ENCODE results near the gene SPATA24. TPM values are rescaled to one million over a fixed set of nuclear protein-coding genes. Genes with fewer than 3 reads are reported as not detected.
"Not testable (repeated sequence)": the region's sequence is repeated elsewhere in the genome, so short reads cannot be mapped to it uniquely, and the experiment has no call there.

Gene SPATA24
- total and polyA plus RNA-seq, 2 experiments from 2014 or later, result 16.0 to 20.6 TPM

GRCh38 chr5:139354186-139354585 is 49.7 kb downstream of the SPATA24 start (continued):
- TF ChIP-seq CTCF (conservative IDR thresholded peaks at IDR 0.05; ENCODE audit: low read depth in 2 of 2) (no peak), ZNF114 (CRISPR knock-in tag; IDR thresholded peaks at IDR 0.05) (no peak)

- not testable (repeated sequence) for H3K9me2 ChIP-seq (ENCODE audit: insufficient read depth); H3K4me3 ChIP-seq; H3K27ac Mint-ChIP-seq; H3K27me3 ChIP-seq (ENCODE audit: insufficient read depth); DNase-seq (ENCODE audit: low spot score); H3K27me3 Mint-ChIP-seq (ENCODE audit: insufficient read depth, low read depth, poor library complexity); H3K4me2 ChIP-seq; H3K4me3 Mint-ChIP-seq; H3K4me1 ChIP-seq (ENCODE audit: insufficient read depth); H3F3A ChIP-seq (replicated peaks; ENCODE audit: low read depth); H2AFZ ChIP-seq; H3K27ac ChIP-seq (ENCODE audit: low read depth); ATAC-seq; H3K9me3 Mint-ChIP-seq
- peaks cover 71% of the 10 kb centered on the region for H4K20me1 ChIP-seq (replicated peaks; ENCODE audit: insufficient read depth)
- Mint-ChIP-seq H3K36me3 (ENCODE audit: low read depth) (peaks cover 42% of the 10 kb centered on the region), H3K4me1 (peaks cover 13% of the 10 kb centered on the region; the same call in 2 of the 3 replicates)
- peaks cover 100% of the 10 kb centered on the region for H3K79me2 ChIP-seq (replicated peaks; ENCODE audit: insufficient read depth)
- peaks cover 15% of the 10 kb centered on the region for H3K36me3 ChIP-seq (ENCODE audit: insufficient read depth)
Measured at GRCh38 chr5:139347863-139348262, 56.0 kb downstream of the SPATA24 start.

Small RNAs within 50 kb of the gene (small RNA-seq; reads per million reads assigned to genes)
- 0.90 reads per million, percentile 58 among the genes with 10 or more reads in this experiment for gene RNU5B-4P (ENCODE audit: low replicate concordance)

Other genes starting within 250 kb of the SPATA24 start
- gene SIL1, start 205.7 kb downstream of the SPATA24 start, total RNA-seq (2014; rRNA removed; shearing (Covaris generic)), result 5.9 and 11.5 TPM in 2 replicates
- 5.5 and 6.7 TPM in 2 replicates for gene SIL1, start 205.7 kb downstream of the SPATA24 start, polyA plus RNA-seq (2016; fragmentation: Nextera tagmentation; extraction: Ambion mirVana)
- 506 and 546 TPM in 2 replicates for gene MATR3, start 110.3 kb downstream of the SPATA24 start, total RNA-seq (2014; rRNA removed; shearing (Covaris generic))
- 226 and 278 TPM in 2 replicates for gene MATR3, start 110.3 kb downstream of the SPATA24 start, polyA plus RNA-seq (2016; fragmentation: Nextera tagmentation; extraction: Ambion mirVana)
- gene PAIP2, start 62.2 kb downstream of the SPATA24 start, total RNA-seq (2014; rRNA removed; shearing (Covaris generic)), result 132 and 148 TPM in 2 replicates
- gene PAIP2, start 62.2 kb downstream of the SPATA24 start, polyA plus RNA-seq (2016; fragmentation: Nextera tagmentation; extraction: Ambion mirVana), result 226 and 277 TPM in 2 replicates
- gene SLC23A1, start 20.8 kb downstream of the SPATA24 start, total RNA-seq (2014; rRNA removed; shearing (Covaris generic)), result not detected in 2 replicates
- gene SLC23A1, start 20.8 kb downstream of the SPATA24 start, polyA plus RNA-seq (2016; fragmentation: Nextera tagmentation; extraction: Ambion mirVana), result 0.16 and 0.29 TPM in 2 replicates
- gene MZB1, start 14.2 kb downstream of the SPATA24 start, total RNA-seq (2014; rRNA removed; shearing (Covaris generic)), result 1.6 TPM in 1 of 2 replicates, not detected in the other
- 0.52 and 0.71 TPM in 2 replicates for gene MZB1, start 14.2 kb downstream of the SPATA24 start, polyA plus RNA-seq (2016; fragmentation: Nextera tagmentation; extraction: Ambion mirVana)
- 2.7 and 3.1 TPM in 2 replicates for gene PROB1, start 9.0 kb downstream of the SPATA24 start, total RNA-seq (2014; rRNA removed; shearing (Covaris generic))
- 0.54 and 0.73 TPM in 2 replicates for gene PROB1, start 9.0 kb downstream of the SPATA24 start, polyA plus RNA-seq (2016; fragmentation: Nextera tagmentation; extraction: Ambion mirVana)
- 14.2 and 18.9 TPM in 2 replicates for gene DNAJC18, start 35.4 kb upstream of the SPATA24 start, total RNA-seq (2014; rRNA removed; shearing (Covaris generic))
- 13.4 and 15.1 TPM in 2 replicates for gene DNAJC18, start 35.4 kb upstream of the SPATA24 start, polyA plus RNA-seq (2016; fragmentation: Nextera tagmentation; extraction: Ambion mirVana)
- gene ECSCR, start 58.7 kb upstream of the SPATA24 start, total RNA-seq (2014; rRNA removed; shearing (Covaris generic)), result 1.2 and 2.2 TPM in 2 replicates
- gene ECSCR, start 58.7 kb upstream of the SPATA24 start, polyA plus RNA-seq (2016; fragmentation: Nextera tagmentation; extraction: Ambion mirVana), result 2.5 and 2.6 TPM in 2 replicates
- not detected in 2 replicates for gene SMIM33, start 66.9 kb upstream of the SPATA24 start, total RNA-seq (2014; rRNA removed; shearing (Covaris generic))
- gene SMIM33, start 66.9 kb upstream of the SPATA24 start, polyA plus RNA-seq (2016; fragmentation: Nextera tagmentation; extraction: Ambion mirVana), result not detected in 2 replicates
- gene STING1, start 78.7 kb upstream of the SPATA24 start, total RNA-seq (2014; rRNA removed; shearing (Covaris generic)), result 0.39 TPM in 1 of 2 replicates, not detected in the other
- gene STING1, start 78.7 kb upstream of the SPATA24 start, polyA plus RNA-seq (2016; fragmentation: Nextera tagmentation; extraction: Ambion mirVana), result 0.30 and 0.66 TPM in 2 replicates
- gene UBE2D2, start 157.2 kb upstream of the SPATA24 start, total RNA-seq (2014; rRNA removed; shearing (Covaris generic)), result 101 and 120 TPM in 2 replicates
- gene UBE2D2, start 157.2 kb upstream of the SPATA24 start, polyA plus RNA-seq (2016; fragmentation: Nextera tagmentation; extraction: Ambion mirVana), result 166 and 172 TPM in 2 replicates
- 97.9 and 111 TPM in 2 replicates for gene CXXC5, start 244.3 kb upstream of the SPATA24 start, total RNA-seq (2014; rRNA removed; shearing (Covaris generic))
- gene CXXC5, start 244.3 kb upstream of the SPATA24 start, polyA plus RNA-seq (2016; fragmentation: Nextera tagmentation; extraction: Ambion mirVana), result 63.3 and 65.0 TPM in 2 replicates

Measured in GM23338 (cell line).